Vagina (tissue), 2 donors: Measurements from ENCODE around the gene NRP2. TPM values are rescaled to one million over a fixed set of nuclear protein-coding genes. Genes with fewer than 3 reads are reported as not detected.
A peak's percentile ranks its signal among the peaks of the same experiment; 100 is the strongest.

ENCODE experiments used
- DNase-seq, 2 donors: peaks; one replicate each; pipeline ENCODE4 v3.0.0-alpha.2; 2017; ENCODE audit errors: extremely low spot score in 2 of 2
- H3K27ac ChIP-seq: fragments of 200-600 bp; sonication (generic); one replicate; pipeline ENCODE4 v1.5.1; 2019
- H3K27me3 ChIP-seq: fragments of 200-600 bp; sonication (generic); one replicate; pipeline ENCODE4 v1.5.1; 2019
- H3K36me3 ChIP-seq, 2 donors: fragments of 200-600 bp; sonication (generic); one replicate each; pipeline ENCODE4 v1.5.1; 2017 to 2019
- H3K4me1 ChIP-seq: fragments of 200-600 bp; sonication (generic); one replicate; pipeline ENCODE4 v1.5.1; 2019
- H3K4me3 ChIP-seq, 2 donors: fragments of 200-600 bp; sonication (generic); 1 replicate in 1 of 2; 2 replicates in 1 of 2; pipeline ENCODE4 v1.5.1; 2016 to 2019
- H3K9me3 ChIP-seq: fragments of 200-600 bp; sonication (generic); one replicate; pipeline ENCODE4 v1.5.1; 2019
- POLR2A ChIP-seq, 2 donors: fragments of 450-650 bp; IDR thresholded peaks; one replicate each; pipeline ENCODE4 v1.6.1; 2017; ENCODE audit warnings: antibody characterized with exemption in 2 of 2, mild to moderate bottlenecking in 2 of 2, moderate library complexity in 2 of 2
- POLR2AphosphoS5 ChIP-seq, 2 donors: sonication (generic); formaldehyde crosslinking; IDR thresholded peaks; one replicate each; pipeline ENCODE4 v1.9.0; 2017; ENCODE audit warnings: antibody characterized with exemption in 2 of 2, mild to moderate bottlenecking in 2 of 2, low read depth in 1 of 2; ENCODE audit not compliant: insufficient read depth in 1 of 2
- intact Hi-C: fragments of 100-400 bp; cut with DNase I; formaldehyde crosslinking; loops from one replicate; pipeline ENCODE4 v1.15.1; 2023
- total RNA-seq: library from RNA; depleted of rRNA; stranded (reverse); fragments of >200 nt; gene quantifications from one replicate; pipeline ENCODE4 v1.2.3, GENCODE V29; 2016
- TF ChIP-seq, protein P1 (sequence below), 3 experiments: fragments of 450-650 bp in 2 of 3; fragments of 200-600 bp in 1 of 3; sonication (generic) in 1 of 3; IDR thresholded peaks; one replicate each; pipeline ENCODE4 v1.5.1; 2017 to 2019; ENCODE audit warnings: antibody characterized with exemption in 3 of 3, mild to moderate bottlenecking in 2 of 3, moderate library complexity in 2 of 3

The NRP2 gene
- total RNA-seq, 1 donor from 2014 or later, result 65.6 TPM

DNA sequence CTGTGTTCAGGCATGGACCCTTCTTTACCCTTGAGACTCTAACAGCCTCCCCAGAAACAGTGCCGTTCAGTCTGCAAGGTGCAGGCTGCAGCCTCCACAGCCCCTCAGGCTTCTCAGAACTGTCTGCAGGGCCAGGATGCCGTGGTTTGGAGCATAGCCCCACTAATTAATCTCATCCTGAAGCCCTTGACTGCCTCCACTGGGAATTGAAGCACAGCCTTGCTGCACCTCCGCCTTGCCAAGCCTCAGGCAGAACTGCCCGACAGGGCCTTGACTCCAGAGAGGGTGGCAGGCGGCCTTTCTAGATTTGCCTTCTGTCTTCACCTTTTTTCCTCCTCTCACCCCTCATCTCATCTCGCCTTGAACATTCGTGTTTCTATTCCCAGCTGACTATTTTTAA lies 119.8 kb downstream of the NRP2 start:
- Histone ChIP-seq H3K9me3 (no peaks in the 10 kb centered on the region), H3K27me3 (no peaks in the 10 kb centered on the region), H3K4me3 (no peak overlapping the region), H3K27ac (peak overlapping the region; percentile 69), H3K36me3 (no peaks in the 10 kb centered on the region), H3K4me1 (peaks cover 7% of the 10 kb centered on the region)
- DNase-seq, result no peak
- TF ChIP-seq POLR2AphosphoS5 (IDR thresholded peaks at IDR 0.05; ENCODE audit: insufficient read depth in 1 of 2, low read depth in 1 of 2), result no peak
- TF ChIP-seq, protein P1, sequence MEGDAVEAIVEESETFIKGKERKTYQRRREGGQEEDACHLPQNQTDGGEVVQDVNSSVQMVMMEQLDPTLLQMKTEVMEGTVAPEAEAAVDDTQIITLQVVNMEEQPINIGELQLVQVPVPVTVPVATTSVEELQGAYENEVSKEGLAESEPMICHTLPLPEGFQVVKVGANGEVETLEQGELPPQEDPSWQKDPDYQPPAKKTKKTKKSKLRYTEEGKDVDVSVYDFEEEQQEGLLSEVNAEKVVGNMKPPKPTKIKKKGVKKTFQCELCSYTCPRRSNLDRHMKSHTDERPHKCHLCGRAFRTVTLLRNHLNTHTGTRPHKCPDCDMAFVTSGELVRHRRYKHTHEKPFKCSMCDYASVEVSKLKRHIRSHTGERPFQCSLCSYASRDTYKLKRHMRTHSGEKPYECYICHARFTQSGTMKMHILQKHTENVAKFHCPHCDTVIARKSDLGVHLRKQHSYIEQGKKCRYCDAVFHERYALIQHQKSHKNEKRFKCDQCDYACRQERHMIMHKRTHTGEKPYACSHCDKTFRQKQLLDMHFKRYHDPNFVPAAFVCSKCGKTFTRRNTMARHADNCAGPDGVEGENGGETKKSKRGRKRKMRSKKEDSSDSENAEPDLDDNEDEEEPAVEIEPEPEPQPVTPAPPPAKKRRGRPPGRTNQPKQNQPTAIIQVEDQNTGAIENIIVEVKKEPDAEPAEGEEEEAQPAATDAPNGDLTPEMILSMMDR (IDR thresholded peaks at IDR 0.05), result no peak
- TF ChIP-seq POLR2A (IDR thresholded peaks at IDR 0.05), result no peak
- intact Hi-C loops, result no loop called here

DNA sequence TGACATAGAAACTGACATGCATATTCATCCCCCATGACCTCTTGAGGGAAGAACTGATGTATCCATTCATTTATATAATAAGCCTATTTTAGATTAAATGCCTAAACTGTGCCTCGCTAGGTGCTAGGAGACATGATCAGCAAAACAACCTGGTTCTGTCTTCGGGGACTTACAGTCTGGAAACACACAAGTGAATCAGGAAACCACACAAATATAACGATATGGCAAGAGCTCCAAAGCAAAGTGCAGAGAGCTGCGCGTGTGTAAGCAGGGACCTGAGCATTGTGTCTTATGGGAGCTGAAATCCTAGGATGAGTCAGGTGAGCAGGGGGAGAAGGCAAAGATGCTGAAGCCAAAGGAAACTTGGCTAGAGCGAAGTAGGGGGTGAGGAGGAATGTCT lies 120.6 kb downstream of the NRP2 start:
- Histone ChIP-seq H3K4me3 (no peak overlapping the region), H3K27ac (no peak overlapping the region), H3K27me3 (no peaks in the 10 kb centered on the region), H3K36me3 (no peaks in the 10 kb centered on the region), H3K9me3 (no peaks in the 10 kb centered on the region), H3K4me1 (peaks cover 7% of the 10 kb centered on the region)
- TF ChIP-seq, protein P1 (IDR thresholded peaks at IDR 0.05), result no peak
- TF ChIP-seq POLR2AphosphoS5 (IDR thresholded peaks at IDR 0.05; ENCODE audit: insufficient read depth in 1 of 2, low read depth in 1 of 2) (no peak), POLR2A (IDR thresholded peaks at IDR 0.05) (no peak)
- no peak for DNase-seq
- intact Hi-C loops, result no loop called here

DNA sequence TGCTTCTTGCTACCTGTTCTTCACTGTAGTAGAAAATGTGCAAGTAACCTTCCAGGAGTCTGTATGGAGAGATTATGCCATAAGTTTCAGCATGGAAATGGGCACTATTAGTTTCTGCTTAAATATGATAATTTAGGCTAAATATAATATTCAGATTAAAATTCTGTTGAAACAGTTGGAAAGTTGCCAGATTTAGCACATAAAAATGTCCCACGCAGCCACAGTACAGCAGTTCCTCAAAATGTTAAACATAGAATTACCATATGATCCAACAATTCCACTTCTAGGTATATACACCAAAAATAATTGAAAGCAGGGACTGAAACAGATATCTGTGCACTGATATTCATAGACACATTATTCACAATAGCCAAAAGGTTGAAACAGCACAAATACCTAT lies 121.2 kb downstream of the NRP2 start:
- Histone ChIP-seq H3K36me3 (no peaks in the 10 kb centered on the region), H3K4me3 (no peak overlapping the region), H3K9me3 (no peaks in the 10 kb centered on the region), H3K27me3 (no peaks in the 10 kb centered on the region), H3K27ac (no peak overlapping the region), H3K4me1 (peaks cover 7% of the 10 kb centered on the region)
- no peak for DNase-seq
- TF ChIP-seq POLR2AphosphoS5 (IDR thresholded peaks at IDR 0.05; ENCODE audit: insufficient read depth in 1 of 2, low read depth in 1 of 2), result no peak
- TF ChIP-seq, protein P1 (IDR thresholded peaks at IDR 0.05), result no peak
- TF ChIP-seq POLR2A (IDR thresholded peaks at IDR 0.05), result no peak
- intact Hi-C loops, result no loop called here

DNA sequence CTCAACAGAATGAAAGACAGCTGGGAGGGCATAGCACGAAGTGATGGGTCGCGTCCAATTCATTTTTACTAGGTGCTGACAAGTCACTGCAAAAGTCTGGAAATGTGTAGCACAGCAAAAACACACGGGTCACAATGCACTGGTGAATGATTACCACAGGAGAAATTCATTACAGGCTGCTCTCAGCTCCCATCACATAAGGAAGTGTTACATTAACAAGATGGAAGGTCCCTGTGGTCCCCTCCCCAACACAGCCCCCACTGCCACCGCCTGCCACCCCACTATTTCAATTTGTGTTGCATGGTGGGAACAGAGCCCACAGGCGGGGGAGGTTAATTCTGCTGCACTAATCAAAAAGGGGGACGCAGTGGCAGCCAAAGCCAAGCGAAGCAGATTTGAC lies 122.8 kb downstream of the NRP2 start:
- no peaks in the 10 kb centered on the region for H3K9me3 ChIP-seq
- DNase-seq, result no peak
- H3K27me3 ChIP-seq, result no peaks in the 10 kb centered on the region
- no peak overlapping the region for H3K27ac ChIP-seq
- no peaks in the 10 kb centered on the region for H3K36me3 ChIP-seq
- TF ChIP-seq, protein P1 (IDR thresholded peaks at IDR 0.05), result no peak
- no peak for TF ChIP-seq POLR2AphosphoS5 (IDR thresholded peaks at IDR 0.05; ENCODE audit: insufficient read depth in 1 of 2, low read depth in 1 of 2)
- TF ChIP-seq POLR2A (IDR thresholded peaks at IDR 0.05), result no peak
- no peak overlapping the region for H3K4me3 ChIP-seq
- peaks cover 7% of the 10 kb centered on the region for H3K4me1 ChIP-seq
- intact Hi-C loops, result no loop called here

DNA sequence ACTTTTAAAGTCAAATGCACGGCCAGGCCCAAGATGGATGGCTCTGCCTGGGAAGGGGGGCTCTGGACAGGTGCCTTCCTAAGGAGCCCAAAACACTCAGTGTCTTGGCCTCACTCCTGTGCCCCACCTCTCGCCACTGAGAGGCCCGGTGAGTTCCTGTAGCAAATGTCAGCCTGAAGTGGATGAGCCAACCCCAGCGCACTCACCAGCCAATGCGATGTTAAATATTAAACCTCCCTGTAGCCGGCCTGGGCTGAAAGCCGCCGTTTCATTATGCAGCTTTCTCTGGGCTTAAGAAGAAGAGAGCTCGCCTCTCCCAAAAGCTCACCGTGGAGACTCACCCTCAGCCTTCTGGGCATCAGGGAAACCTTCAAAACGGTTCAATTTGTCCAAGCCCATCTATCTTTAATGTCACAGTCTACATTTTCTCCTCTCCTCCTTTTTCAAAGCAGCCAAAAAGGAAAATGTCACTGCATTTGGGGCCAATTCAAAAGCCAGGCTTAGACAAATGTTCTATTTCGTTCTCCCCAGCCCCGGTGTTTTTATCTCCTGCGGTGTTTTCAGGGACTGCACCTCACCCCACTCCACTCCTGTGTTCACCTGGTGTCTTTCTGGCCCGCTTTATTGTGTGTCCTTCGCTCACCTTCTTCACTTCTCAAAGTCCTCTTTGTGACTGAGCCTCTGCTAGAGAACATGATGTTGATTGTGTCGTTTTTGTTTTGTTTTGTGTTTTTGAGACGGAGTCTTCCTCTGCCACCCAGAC lies 124.0 kb downstream of the NRP2 start:
- H3K36me3 ChIP-seq, result no peaks in the 10 kb centered on the region
- H3K27ac ChIP-seq, result no peak overlapping the region
- no peak for TF ChIP-seq POLR2AphosphoS5 (IDR thresholded peaks at IDR 0.05; ENCODE audit: insufficient read depth in 1 of 2, low read depth in 1 of 2)
- TF ChIP-seq POLR2A (IDR thresholded peaks at IDR 0.05), result no peak
- TF ChIP-seq, protein P1 (IDR thresholded peaks at IDR 0.05), result no peak
- DNase-seq, result peak in 1 of 2 donors; percentile 37
- intact Hi-C loops, result no loop called here
- H3K27me3 ChIP-seq, result no peaks in the 10 kb centered on the region
- H3K4me3 ChIP-seq, result no peak overlapping the region
- H3K4me1 ChIP-seq, result peaks cover 7% of the 10 kb centered on the region
- H3K9me3 ChIP-seq, result no peaks in the 10 kb centered on the region
